GM18507 (cell line): ENCODE measurements around the gene ADCY10.
"Not testable (repeated sequence)": the region's sequence is repeated elsewhere in the genome, so short reads cannot be mapped to it uniquely, and the experiment has no call there.

Experiments used
- DNase-seq: peaks from one replicate; pipeline ENCODE4 v3.0.0; 2011; ENCODE audit warnings: low read depth; ENCODE audit not compliant: insufficient read length; ENCODE audit errors: extremely low spot score
- FAIRE-seq: peaks from 2 replicates; lab custom pipeline; 2011; peaks lifted over from hg19 to GRCh38; lab: Jason Lieb, UNC

ADCY10 gene

DNA sequence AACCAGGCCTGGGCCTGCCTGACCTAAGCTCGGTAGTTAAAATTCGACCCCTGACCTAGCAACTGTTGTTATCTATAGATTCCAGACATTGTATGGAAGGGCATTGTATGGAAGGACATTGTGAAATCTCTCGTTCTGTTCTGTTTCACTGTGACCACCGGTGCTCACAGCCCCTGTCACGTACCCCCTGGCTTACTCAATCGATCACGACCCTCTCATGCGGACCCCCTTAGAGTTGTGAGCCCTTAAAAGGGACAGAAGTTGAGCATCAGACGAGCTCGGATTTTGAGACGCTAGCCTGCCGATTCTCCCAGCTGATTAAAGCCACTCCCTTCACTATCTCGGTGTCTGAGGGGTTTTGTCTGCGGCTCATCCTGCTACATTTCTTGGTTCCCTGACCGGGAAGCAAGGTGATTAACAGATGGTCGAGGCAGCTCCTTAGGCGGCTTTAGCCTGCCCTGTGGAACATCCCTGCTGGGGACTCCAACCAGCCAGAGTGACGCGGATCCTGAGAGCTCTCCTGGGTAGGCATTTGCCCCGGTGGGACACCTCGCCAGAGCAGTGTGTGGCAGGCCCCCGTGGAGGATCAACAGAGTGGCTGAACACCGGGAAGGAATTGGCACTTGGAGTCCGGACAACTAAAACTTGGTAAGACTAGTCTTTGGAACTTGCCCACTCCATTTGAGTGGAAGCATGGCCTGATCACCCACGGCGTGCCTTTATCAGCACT is 50.6 kb downstream of the ADCY10 start:
- FAIRE-seq, DNase-seq: not testable (repeated sequence)

DNA sequence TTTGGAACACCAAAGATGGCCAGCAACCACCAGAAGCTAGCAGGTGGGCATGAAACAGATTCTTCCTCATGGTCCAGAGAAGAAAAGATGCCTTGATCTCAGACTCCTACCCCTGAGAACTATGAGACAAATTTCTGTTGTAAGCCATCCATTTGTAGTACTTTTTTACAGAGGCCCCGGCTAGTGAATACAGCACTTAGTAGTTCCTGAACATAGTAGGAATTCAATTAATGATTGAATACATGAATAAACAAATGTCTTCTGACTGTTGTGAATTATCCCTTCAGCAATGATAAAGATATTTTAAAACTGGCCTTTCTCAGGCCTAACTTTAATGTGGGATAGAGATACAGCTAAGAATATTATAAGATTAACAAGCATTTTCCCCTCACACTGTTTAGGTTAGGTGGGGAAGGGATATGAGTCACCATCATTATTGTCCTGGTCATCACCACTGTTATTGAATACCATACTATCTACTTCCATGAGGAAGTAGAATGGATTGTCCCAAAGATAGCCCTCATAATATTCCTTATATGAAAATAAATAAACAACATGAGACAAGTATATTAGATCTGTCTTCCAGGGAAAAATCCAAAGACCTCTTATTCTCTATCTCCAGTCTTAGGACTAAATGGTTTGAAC is 51.4 kb downstream of the ADCY10 start:
- no peak for FAIRE-seq
- no peak for DNase-seq

DNA sequence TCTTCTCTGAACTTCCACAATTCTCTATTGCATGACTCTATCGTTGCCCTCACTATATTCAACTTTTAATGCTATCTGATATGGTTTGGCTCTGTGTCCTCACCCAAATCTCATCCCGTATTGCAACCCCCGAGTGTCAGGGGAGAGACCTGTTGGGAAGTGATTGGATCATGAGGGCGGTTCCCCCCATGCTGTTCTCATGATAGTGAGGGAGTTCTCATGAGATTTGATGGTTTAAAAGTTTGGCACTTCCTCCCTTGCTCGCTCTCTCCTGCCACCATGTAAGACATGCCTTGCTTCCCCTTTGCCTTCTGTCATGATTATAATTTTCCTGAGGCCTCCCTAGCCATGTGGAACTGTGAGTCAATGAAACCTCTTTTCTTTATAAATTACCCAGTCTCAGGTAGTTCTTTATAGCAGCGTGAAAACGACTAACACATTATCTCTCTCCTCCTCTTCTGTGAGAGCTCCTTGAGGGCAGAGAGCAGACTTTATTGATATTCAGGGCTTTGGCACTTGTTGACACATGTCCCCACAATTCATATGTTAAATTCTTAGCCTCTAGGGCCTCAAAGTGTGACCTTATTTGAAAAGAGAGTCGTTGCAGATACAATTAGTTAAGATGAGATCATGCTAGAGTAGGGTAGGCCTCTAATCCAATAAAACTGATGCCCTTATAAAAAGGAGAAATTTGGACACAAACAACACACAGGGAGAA is 52.1 kb downstream of the ADCY10 start:
- DNase-seq = no peak
- FAIRE-seq = no peak

DNA sequence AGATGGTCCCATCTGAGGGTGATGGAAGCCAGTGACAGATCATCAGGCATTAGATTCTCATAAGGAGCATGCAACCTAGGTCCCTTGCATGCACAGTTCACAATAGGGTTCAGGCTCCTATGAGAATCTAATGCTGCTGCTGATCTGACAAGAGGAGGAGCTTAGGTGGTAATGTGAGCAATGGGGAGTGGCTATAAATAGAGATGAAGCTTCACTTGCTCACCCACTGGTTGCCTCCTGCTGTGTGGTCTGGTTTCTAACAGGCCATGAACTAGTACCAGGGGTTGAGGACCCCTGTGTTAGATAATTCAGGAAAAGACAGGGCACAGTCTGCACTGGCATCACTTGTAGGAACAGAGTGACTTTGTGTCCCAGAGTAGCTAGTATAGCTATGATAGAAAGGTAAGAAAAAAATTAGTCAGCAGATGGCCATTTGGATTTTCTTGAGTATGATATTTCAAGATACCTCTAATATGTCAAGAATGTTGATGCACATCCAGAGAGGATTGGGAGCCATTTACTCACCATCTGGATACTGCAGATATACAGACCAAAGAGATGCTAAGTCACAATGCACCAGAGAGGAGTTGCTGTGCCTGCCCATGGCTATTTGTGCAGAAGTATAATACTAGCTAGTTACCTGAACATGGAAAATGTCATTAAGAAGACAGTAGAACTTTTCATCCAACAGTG is 53.6 kb downstream of the ADCY10 start:
- FAIRE-seq (no peak), DNase-seq (no peak)

DNA sequence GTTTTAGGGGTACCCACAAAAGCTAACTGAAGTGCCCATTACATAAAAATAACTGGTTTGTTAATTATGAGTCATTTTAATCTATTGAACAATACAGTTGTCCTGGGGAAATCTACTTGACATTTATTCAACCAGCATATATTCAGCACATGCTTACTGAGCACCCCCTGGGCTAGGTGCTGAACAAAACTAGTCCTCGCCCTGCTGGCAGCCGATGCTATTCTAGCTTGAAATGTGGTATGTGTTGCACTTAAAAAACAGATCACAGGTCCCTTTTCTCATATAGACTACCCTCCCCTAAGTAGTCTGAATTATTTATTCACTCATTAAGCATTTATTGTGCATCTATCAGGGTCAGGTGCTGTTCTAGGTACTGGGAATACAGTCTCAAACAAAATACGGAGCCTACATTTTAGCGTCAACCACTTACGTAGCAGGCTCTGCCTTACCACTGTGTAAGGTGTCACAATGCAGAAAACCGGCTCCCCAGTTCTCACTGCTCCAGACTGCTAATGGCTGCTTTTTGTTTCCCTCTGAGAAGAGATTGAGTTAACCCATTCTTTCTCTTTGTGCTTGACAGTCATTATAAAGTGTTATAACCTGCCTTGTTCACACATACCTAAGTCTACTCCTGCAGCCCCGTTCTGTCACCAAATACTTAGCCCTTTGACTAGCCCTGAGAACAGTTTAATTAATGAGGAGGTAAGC is 57.1 kb downstream of the ADCY10 start:
- no peak for DNase-seq
- no peak for FAIRE-seq

DNA sequence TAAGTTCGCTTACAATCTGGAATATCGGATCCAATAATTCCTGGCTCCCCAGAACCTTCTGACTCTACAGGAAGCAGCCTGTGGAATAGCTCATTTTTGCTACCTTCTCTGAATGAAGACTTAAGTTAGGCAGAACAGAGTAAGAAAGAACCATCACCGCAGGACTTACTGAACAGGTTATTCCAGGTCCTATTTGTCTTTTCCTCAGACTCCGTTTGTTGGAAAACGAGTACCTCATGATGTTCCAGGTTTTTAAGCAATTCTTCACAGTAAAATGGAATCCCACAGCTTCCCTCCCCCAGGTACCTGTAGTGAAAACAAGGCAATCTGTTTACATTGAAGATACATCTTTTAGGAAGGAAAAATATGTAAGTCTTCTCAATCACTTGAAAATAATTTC is 59.8 kb downstream of the ADCY10 start:
- FAIRE-seq = no peak
- DNase-seq = no peak

DNA sequence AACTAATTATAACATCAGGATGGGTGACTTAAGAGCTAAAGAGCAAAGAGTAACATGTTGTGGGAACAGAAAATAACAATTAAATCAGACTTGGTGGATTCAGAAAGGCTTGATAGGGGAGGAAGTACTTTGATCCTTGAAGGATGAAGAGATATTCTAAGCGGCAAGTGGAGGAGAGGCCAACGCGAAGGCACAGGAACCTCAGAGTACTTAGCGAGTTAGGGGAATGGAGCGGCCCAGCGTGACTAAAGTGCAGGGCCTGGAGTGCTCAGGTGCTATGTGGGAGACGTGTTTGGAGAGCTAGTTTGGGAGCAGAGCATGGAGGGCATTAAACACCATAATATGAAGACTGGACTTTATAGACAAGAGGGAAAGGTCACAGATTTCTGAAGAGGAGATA is 64.3 kb downstream of the ADCY10 start:
- no peak for DNase-seq
- FAIRE-seq = no peak

DNA sequence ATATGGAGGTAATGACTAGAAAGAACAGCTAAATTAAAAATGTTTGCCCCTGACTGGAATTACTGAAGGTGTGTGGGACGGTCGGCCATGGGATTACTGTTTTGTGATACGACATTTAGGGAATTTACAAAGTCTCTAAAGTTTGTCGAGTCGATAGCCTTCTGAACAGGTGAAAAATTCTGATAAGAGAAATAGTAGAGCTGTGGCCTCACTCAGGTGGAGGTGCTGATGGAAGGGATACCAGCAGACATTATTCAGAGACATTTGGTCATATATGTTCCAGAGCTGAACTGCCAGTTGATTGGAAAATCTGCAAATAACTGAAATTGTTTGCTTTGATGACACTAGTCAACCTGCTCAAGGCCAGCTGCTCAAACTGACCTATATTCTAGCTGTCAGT is 71.1 kb downstream of the ADCY10 start:
- DNase-seq (no peak), FAIRE-seq (no peak)

DNA sequence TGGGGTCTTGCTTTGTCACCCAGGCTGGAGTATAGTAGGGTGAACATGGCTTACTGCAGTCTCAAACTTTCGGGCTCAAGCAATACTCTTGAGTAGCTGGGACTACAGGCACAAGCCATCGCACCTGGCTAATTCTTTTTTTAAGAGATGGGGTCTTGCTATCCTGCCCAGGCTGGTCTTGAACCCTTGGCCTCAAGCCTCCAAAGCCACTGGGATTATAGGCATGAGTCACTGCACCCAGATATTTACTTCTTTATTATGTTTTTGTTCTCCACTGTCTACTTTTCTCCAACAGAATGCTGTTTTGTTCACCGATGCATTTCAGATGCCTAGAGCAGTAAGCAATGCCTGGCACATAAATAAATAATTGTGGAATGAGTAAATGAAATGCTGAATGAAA is 72.4 kb downstream of the ADCY10 start:
- FAIRE-seq (no peak), DNase-seq (no peak)

DNA sequence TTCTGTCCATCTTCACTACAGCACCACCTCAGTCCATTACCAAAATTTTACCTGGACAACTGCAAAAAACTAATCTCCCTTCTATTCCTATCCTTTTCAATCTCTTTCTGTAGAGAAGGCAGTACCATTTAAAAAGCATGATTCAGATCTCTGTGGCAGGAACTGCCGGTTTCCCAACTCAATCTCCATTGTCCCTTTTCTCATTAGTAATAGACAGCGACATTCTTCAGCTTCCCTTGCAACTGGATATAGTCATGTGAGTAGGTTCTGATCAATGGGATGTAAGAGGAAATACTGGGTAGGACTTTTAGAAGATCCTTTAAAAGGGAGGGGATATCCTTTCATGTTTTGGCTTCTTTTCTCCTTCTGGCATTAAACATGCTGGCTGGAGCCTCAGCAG is 74.9 kb downstream of the ADCY10 start:
- FAIRE-seq (no peak), DNase-seq (no peak)

DNA sequence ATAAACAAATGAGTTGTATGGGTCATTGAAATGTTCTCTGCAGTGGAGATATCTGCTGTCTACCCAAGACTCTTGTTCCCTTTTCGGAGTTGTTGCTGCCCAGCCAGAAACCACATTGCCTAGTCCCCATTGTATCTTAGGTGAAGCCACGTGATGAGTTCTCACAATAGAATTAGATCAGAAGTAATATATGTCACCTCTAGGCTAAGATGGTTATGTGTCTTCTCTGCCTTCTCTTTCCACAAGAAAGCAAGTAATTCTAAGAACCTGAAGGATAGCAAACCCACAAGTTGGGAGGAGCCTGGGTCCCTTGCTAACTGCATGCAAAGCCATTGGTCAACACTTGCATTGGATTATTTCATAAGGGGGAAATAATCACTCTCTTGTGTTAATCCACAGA is 76.6 kb downstream of the ADCY10 start:
- no peak for FAIRE-seq
- DNase-seq = no peak

DNA sequence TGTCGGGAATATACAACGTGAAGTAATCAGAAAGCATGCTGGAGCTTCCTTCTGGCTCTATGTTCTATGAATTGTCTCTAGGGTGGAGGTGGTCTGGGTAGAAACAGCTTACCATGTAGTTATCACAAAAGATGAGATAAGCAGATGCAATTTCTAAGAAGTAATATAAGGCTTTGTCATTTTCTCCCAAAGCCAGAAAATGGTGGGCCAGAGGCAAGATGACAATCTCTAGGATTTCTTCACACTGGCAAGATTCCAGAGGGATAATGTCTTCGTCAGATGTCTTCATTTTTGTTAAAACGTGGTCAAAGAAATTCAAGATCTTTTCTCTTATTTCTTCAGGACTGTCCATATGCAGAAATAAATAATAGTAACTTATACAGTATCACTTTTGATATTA is 77.7 kb downstream of the ADCY10 start:
- DNase-seq = no peak
- FAIRE-seq = no peak

DNA sequence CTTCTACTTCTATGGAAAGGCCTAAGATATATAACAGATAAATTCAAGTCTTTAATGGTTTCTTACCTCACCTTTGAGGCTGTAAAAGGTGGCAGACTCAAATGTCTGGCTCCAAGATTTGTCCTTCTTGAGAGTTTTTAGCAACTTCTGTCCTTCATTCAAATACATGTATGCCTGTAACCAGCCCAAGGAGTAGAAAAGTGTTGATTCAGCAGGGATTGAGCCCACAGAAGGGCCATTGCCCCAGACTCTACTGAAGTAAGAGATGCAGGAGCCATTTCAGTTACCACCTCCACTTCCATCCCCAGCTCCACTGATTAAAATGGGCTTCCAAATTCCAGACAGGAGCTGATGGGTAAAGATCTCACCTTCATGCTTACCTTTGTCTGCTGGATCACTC is 80.0 kb downstream of the ADCY10 start:
- FAIRE-seq (no peak), DNase-seq (no peak)

DNA sequence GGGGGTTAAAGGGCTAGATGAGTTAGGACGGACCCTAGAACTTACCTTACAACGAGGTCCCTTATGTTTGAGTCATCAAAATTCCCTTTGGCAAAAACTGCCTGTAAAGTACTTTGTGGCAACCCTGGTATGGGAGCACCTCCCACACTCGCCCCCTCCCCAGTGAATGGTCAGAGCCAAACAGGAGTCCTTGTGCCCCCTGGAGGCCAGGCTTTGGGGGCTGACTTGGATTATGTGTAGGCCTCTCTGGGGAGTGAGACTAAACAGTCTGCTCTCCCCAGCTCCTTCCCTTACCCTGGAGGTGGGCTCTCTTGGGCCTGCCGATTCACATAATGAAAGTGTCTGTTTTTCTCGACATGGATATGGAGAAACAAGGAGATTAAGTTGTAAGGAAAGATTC is 81.2 kb downstream of the ADCY10 start:
- FAIRE-seq (no peak), DNase-seq (no peak)

DNA sequence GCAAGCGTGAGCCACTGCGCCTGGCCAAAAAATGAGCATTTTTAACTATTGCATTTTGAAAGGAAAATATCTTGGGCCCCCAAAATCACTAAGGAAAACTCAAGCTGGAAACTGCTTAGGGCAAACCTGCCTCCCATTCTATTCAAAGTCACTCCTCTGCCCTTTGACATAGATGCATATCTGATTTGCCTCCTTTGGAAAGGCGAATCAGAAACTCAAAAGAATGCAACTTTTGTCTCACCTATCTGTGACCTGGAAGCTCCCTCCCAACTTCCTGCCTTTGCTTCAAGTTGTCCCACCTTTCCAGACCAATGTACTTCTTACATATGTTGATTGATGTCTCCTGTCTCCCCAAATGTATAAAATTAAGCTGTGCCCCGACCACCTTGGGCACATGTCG is 83.3 kb downstream of the ADCY10 start:
- FAIRE-seq, DNase-seq: not testable (repeated sequence)

DNA sequence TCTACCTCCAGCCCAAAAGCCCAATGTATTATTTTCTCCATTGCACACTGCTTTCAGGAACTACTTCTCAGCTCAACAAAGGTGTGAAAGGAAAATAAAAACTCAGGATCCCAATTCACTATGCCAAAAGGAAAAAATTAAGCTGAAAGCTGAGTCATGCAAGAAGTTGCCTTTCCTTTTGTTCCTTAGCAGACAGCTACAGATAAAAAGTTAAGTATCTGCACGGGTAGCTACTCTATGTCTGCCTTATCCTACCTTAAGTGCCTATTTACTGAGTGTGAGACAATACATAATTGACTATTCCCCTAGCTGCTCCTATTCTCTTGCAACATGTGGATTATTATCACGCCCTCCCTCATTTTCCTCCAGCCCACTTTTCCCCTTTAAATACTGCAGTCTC is 84.1 kb downstream of the ADCY10 start:
- no peak for FAIRE-seq

DNA sequence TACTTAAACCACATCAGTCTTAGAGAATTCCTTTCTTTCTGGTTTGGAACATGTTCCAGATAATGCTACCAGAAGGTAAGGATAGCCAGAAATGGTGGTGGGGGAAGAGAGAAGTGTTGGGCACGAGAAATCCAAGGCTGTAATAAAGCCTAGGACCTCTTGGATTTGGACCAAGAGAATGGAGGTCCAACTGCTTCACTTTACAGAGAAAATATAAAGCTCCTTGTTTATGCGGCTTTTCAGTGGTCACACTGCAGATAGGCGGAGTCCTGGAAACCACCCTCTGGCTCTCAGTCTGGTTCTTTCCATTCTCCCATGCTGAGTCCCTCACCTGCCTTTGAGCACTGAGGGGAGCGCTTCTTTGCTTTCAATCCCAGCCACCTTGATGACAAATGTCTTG is 87.8 kb downstream of the ADCY10 start:
- DNase-seq = no peak
- FAIRE-seq = no peak

More for the DNA sequence above, 84.1 kb downstream of the ADCY10 start:
- no peak for DNase-seq

DNA sequence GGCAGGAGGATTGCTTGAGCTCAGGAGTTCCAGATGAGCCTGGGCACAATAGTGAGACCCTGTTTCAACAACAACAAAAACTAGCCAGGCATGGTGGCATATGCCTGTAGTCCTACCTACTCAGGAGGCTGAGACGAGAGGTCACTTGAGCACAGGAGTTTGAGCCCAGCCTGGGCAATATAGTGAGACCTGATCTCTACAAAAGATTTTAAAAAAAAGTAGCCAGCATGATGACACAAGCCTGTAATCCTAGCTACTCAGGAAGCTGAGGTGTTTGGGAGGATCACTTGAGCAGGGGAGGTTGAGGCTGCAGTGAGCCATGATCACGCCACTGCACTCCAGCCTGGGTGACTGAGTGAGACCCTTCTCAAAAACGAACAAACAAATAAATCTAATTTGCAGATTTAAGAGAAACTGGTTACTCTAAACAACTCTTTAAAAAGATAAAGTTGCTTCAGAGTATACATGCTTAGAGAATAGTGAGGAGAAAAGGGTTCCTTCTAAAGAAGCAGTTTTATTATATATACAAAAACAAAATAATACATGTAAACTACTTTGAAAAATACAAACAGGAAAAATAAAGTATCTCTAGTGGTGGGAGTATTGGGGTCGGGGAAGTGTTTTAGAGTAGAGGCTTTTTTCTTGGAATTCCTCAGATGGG is 88.4 kb downstream of the ADCY10 start:
- DNase-seq = no peak
- FAIRE-seq = no peak

DNA sequence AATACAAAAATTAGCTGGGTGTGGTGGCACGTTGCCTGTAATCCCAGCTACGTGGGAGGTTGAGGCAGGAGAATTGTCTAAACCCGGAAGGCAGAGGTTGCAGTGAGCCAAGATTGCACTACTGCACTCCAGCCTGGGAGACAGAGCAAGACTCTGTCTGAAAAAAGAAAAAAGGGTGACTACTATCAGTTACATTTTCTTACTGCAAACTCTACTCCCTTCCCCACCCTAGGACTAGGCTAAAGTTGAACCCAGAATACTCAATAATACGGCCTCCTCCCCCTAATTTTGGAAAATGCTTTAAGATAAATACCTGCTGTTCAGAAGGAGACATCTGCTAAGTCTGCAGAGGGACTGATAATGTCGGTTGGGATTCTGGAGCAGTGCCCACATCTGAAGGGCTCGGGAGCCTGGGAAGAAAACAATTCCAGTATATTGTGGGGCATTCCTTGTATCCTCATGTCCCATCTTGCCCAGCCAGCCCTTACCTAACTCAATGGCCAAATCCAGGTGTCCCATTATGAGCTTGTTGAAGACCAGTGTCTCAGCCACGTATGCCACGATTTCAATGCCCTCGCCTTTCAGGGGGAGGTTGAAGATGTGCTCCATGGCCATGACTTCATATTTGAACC is 89.7 kb downstream of the ADCY10 start:
- DNase-seq = no peak
- no peak for FAIRE-seq
